Liver (tissue), 9 donors: ENCODE measurements around the gene ABTB2. TPM values are rescaled to one million over a fixed set of nuclear protein-coding genes. Genes with fewer than 3 reads are reported as not detected.

ENCODE experiments used
- DNase-seq: peaks from one replicate; pipeline ENCODE4 v3.0.0-alpha.2; 2017; ENCODE audit warnings: low spot score
- H3K27ac ChIP-seq, 2 donors: one replicate each; pipeline ENCODE4 v1.7.0; 2013; ENCODE audit warnings: inconsistent platforms in 2 of 2, low read length in 2 of 2, control low read depth in 1 of 2, low read depth in 1 of 2, mild to moderate bottlenecking in 1 of 2
- H3K27me3 ChIP-seq, 4 donors: one replicate each; pipeline versions ENCODE4 v1.6.1 to v1.7.0; 2013; ENCODE audit warnings: low read length in 3 of 4, inconsistent platforms in 1 of 4, mild to moderate bottlenecking in 1 of 4, moderate library complexity in 1 of 4; ENCODE audit not compliant: control insufficient read depth in 4 of 4, insufficient read depth in 4 of 4
- H3K36me3 ChIP-seq, 4 donors: one replicate each; pipeline versions ENCODE4 v1.6.1 to v1.7.0; 2013; ENCODE audit warnings: low read length in 3 of 4, mild to moderate bottlenecking in 3 of 4, low read depth in 1 of 4, moderate library complexity in 1 of 4; ENCODE audit not compliant: control insufficient read depth in 4 of 4, insufficient read depth in 3 of 4
- H3K4me1 ChIP-seq, 4 donors: one replicate each; pipeline versions ENCODE4 v1.6.1 to v1.7.0; 2013; ENCODE audit warnings: low read length in 3 of 4, mild to moderate bottlenecking in 3 of 4, moderate library complexity in 1 of 4; ENCODE audit not compliant: control insufficient read depth in 4 of 4, insufficient read depth in 4 of 4
- H3K4me3 ChIP-seq, 3 donors: one replicate each; pipeline versions ENCODE4 v1.6.1 to v1.7.0; 2013; ENCODE audit warnings: low read length in 3 of 3, control low read depth in 1 of 3, low read depth in 1 of 3, mild to moderate bottlenecking in 1 of 3
- H3K9ac ChIP-seq, 2 donors: one replicate each; pipeline ENCODE4 v1.7.0; 2013; ENCODE audit warnings: low read length in 2 of 2, mild to moderate bottlenecking in 2 of 2, moderate library complexity in 2 of 2, control low read depth in 1 of 2, low read depth in 1 of 2
- H3K9me3 ChIP-seq, 4 donors: one replicate each; pipeline versions ENCODE4 v1.6.1 to v1.7.0; 2013; ENCODE audit warnings: low read length in 3 of 4; ENCODE audit not compliant: control insufficient read depth in 4 of 4
- ATF3 ChIP-seq: IDR thresholded peaks from 2 replicates; pipeline ENCODE4 v1.6.1; 2016; ENCODE audit warnings: antibody characterized with exemption
- EGR1 ChIP-seq, 2 donors: IDR thresholded peaks; 2 replicates each; pipeline ENCODE4 v1.6.1; 2016 to 2018; ENCODE audit warnings: antibody characterized with exemption in 2 of 2, low read depth in 2 of 2
- FOXA1 ChIP-seq: IDR thresholded peaks from 2 replicates; pipeline ENCODE4 v1.6.1; 2016; ENCODE audit warnings: antibody characterized with exemption
- FOXA2 ChIP-seq: IDR thresholded peaks from 2 replicates; pipeline ENCODE4 v1.6.1; 2016; ENCODE audit warnings: antibody characterized with exemption
- HNF4A ChIP-seq, 2 donors: conservative IDR thresholded peaks; 2 replicates each; pipeline ENCODE4 v1.6.1; 2016; ENCODE audit warnings: antibody characterized with exemption in 2 of 2, mild to moderate bottlenecking in 2 of 2
- HNF4G ChIP-seq: IDR thresholded peaks from 2 replicates; pipeline ENCODE4 v1.6.1; 2016; ENCODE audit warnings: antibody characterized with exemption
- JUND ChIP-seq, 2 donors: IDR thresholded peaks; 2 replicates each; pipeline ENCODE4 v1.6.1; 2016; ENCODE audit warnings: antibody characterized with exemption in 2 of 2
- NR2F2 ChIP-seq: IDR thresholded peaks from 2 replicates; pipeline ENCODE4 v1.6.1; 2016; ENCODE audit warnings: antibody characterized with exemption
- RAD21 ChIP-seq, 2 donors: IDR thresholded peaks; 2 replicates each; pipeline ENCODE4 v1.6.1; 2016; ENCODE audit warnings: antibody characterized with exemption in 2 of 2, mild to moderate bottlenecking in 2 of 2
- REST ChIP-seq: IDR thresholded peaks from 2 replicates; pipeline ENCODE4 v1.6.1; 2016; ENCODE audit warnings: antibody characterized with exemption, mild to moderate bottlenecking
- RXRA ChIP-seq, 2 donors: IDR thresholded peaks; 2 replicates each; pipeline ENCODE4 v1.6.1; 2017 to 2018; ENCODE audit warnings: antibody characterized with exemption in 2 of 2, mild to moderate bottlenecking in 1 of 2
- SP1 ChIP-seq: IDR thresholded peaks from 2 replicates; pipeline ENCODE4 v1.6.1; 2018; ENCODE audit warnings: antibody characterized with exemption, mild to moderate bottlenecking
- TAF1 ChIP-seq: conservative IDR thresholded peaks from 2 replicates; pipeline ENCODE4 v1.6.1; 2016; ENCODE audit warnings: antibody characterized with exemption, mild to moderate bottlenecking
- YY1 ChIP-seq: IDR thresholded peaks from 2 replicates; pipeline ENCODE4 v1.6.1; 2016; ENCODE audit warnings: antibody characterized with exemption, mild to moderate bottlenecking
- WGBS: extraction: QIAGEN DNeasy Blood & Tissue Kit; methylation state at CpG from one replicate; pipeline ENCODE4 v1.1.7; 2013; 5-methylcytosine and 5-hydroxymethylcytosine counted together
- polyA plus RNA-seq, 2 donors: library from polyadenylated mRNA; stranded (reverse) in 1 of 2; unstranded in 1 of 2; fragments of 200-250 nt in 1 of 2; fragments of >200 nt in 1 of 2; fragmentation: Nextera tagmentation in 1 of 2; extraction: Ambion mirVana in 1 of 2; gene quantifications; one replicate each; pipeline versions ENCODE4 v1.2.1 to v1.2.3, GENCODE V29; 2013 to 2015
- total RNA-seq, 2 donors: library from RNA; depleted of rRNA; stranded (reverse); fragments of >200 nt; gene quantifications; one replicate each; pipeline ENCODE4 v1.2.3, GENCODE V29; 2014
- TF ChIP-seq, protein P1 (sequence below): IDR thresholded peaks from 2 replicates; pipeline ENCODE4 v1.6.1; 2016; ENCODE audit warnings: antibody characterized with exemption
- TF ChIP-seq, protein P2 (sequence below): IDR thresholded peaks from 2 replicates; pipeline ENCODE4 v1.6.1; 2016; ENCODE audit warnings: antibody characterized with exemption
- TF ChIP-seq, protein P3 (sequence below): fragments of 150-350 bp; IDR thresholded peaks from 2 replicates; pipeline ENCODE4 v1.5.1; 2017; ENCODE audit warnings: improper control_type of control experiment, low read depth, low read length; ENCODE audit not compliant: missing input control
- donor health status: healthy.
- donor health status: healthy.
- donor health status: healthy.
- donor health status: healthy.
- donor health status: healthy.

ABTB2 gene
- total and polyA plus RNA-seq, 4 donors = 2.4 to 8.9 (median 6.1) TPM

DNA sequence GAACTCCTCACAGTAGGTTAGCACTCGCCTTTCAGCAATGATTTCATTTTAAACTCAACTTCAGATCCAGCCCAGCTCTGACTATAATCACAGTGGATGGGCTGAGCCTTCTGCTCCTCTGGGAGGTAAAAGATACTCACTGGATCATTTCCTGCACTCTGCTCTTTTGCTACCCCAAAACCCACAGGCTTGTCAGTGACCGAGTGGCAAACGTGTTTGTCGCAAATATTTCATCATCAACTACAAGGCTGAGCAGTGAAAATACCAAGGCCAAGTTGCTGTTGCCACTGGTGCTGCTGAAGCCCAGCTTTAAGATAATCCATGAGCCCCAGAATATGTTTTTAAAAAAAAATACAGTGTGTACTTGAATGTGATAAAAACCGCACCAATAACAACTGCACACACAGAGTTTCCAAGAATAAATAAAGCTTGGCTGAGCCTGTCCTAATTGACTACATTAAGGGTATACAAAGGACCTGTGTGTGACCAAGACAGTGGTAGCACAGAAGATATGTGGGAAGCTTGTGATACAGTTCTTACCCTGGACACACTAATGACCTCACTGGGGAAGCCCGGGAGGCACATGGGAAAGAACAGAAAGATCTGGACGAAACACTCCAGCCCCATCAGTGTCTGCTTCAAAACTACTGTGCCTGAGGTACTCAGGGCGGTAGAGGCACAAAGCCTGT lies 41.3 kb downstream of the ABTB2 start:
- H3K27me3 ChIP-seq = no peaks in the 10 kb centered on the region
- TF ChIP-seq ATF3 (peak; percentile 54), FOXA1 (no peak), RAD21 (IDR thresholded peaks at IDR 0.05) (peak in 1 of 2 donors; percentile 13), TAF1 (no peak), REST (no peak), RXRA (IDR thresholded peaks at IDR 0.05) (no peak), HNF4G (no peak), SP1 (no peak), YY1 (no peak), NR2F2 (no peak), HNF4A (conservative IDR thresholded peaks at IDR 0.05) (peak in 1 of 2 donors; percentile 37), EGR1 (IDR thresholded peaks at IDR 0.05; ENCODE audit: low read depth in 2 of 2) (no peak), FOXA2 (no peak), JUND (IDR thresholded peaks at IDR 0.05) (no peak)
- TF ChIP-seq, protein P1, sequence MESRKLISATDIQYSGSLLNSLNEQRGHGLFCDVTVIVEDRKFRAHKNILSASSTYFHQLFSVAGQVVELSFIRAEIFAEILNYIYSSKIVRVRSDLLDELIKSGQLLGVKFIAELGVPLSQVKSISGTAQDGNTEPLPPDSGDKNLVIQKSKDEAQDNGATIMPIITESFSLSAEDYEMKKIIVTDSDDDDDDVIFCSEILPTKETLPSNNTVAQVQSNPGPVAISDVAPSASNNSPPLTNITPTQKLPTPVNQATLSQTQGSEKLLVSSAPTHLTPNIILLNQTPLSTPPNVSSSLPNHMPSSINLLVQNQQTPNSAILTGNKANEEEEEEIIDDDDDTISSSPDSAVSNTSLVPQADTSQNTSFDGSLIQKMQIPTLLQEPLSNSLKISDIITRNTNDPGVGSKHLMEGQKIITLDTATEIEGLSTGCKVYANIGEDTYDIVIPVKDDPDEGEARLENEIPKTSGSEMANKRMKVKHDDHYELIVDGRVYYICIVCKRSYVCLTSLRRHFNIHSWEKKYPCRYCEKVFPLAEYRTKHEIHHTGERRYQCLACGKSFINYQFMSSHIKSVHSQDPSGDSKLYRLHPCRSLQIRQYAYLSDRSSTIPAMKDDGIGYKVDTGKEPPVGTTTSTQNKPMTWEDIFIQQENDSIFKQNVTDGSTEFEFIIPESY = no peak
- TF ChIP-seq, protein P2, sequence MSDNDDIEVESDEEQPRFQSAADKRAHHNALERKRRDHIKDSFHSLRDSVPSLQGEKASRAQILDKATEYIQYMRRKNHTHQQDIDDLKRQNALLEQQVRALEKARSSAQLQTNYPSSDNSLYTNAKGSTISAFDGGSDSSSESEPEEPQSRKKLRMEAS = no peak
- TF ChIP-seq, protein P3, sequence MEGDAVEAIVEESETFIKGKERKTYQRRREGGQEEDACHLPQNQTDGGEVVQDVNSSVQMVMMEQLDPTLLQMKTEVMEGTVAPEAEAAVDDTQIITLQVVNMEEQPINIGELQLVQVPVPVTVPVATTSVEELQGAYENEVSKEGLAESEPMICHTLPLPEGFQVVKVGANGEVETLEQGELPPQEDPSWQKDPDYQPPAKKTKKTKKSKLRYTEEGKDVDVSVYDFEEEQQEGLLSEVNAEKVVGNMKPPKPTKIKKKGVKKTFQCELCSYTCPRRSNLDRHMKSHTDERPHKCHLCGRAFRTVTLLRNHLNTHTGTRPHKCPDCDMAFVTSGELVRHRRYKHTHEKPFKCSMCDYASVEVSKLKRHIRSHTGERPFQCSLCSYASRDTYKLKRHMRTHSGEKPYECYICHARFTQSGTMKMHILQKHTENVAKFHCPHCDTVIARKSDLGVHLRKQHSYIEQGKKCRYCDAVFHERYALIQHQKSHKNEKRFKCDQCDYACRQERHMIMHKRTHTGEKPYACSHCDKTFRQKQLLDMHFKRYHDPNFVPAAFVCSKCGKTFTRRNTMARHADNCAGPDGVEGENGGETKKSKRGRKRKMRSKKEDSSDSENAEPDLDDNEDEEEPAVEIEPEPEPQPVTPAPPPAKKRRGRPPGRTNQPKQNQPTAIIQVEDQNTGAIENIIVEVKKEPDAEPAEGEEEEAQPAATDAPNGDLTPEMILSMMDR = no peak
- peak overlapping the region; percentile 79 to 96 for H3K27ac ChIP-seq
- WGBS = 39% methylated on average over 8 of the region's 8 CpGs
- no peak for DNase-seq
- peaks cover 20 to 63% (median 45%) of the 10 kb centered on the region in 4 donors for H3K4me1 ChIP-seq
- H3K9ac ChIP-seq = peak overlapping the region in 1 of 2 donors; percentile 4
- no peaks in the 10 kb centered on the region for H3K9me3 ChIP-seq
- H3K36me3 ChIP-seq = no peaks in the 10 kb centered on the region
- H3K4me3 ChIP-seq = no peak overlapping the region
